ENCODE data around the gene CDH10.

- TF ChIP-seq EZH2phosphoT487 (IDR thresholded peaks at IDR 0.05; ENCODE audit: unreplicated experiment) (no peak), STAT1 (IDR thresholded peaks at IDR 0.05; ENCODE audit: unreplicated experiment) (no peak), POLR2AphosphoS5 (IDR thresholded peaks at IDR 0.05; ENCODE audit: low read depth) (no peak), CTCF (conservative IDR thresholded peaks at IDR 0.05; ENCODE audit: low read depth in 2 of 2) (no peak), JUNB (IDR thresholded peaks at IDR 0.05; ENCODE audit: unreplicated experiment) (no peak), REST (IDR thresholded peaks at IDR 0.05; ENCODE audit: unreplicated experiment) (no peak), EZH2 (IDR thresholded peaks at IDR 0.05; ENCODE audit: low read depth, unreplicated experiment) (no peak), ZNF114 (CRISPR knock-in tag; IDR thresholded peaks at IDR 0.05) (no peak), CREB1 (CRISPR knock-in tag; IDR thresholded peaks at IDR 0.05; ENCODE audit: low read depth) (no peak)
These were observed 73.5 kb downstream of the CDH10 start for GRCh38 chr5:24571302-24571701.
